Measurements from ENCODE around the gene FBXO33. TPM values are rescaled to one million over a fixed set of nuclear protein-coding genes. Genes with fewer than 3 reads are reported as not detected.
A peak's percentile ranks its signal among the peaks of the same experiment; 100 is the strongest.
"Not testable (repeated sequence)": the region's sequence is repeated elsewhere in the genome, so short reads cannot be mapped to it uniquely, and the experiment has no call there.

Gene FBXO33
- total and polyA plus RNA-seq, 2 experiments from 2014 or later = 9.0 to 21.4 TPM

DNA sequence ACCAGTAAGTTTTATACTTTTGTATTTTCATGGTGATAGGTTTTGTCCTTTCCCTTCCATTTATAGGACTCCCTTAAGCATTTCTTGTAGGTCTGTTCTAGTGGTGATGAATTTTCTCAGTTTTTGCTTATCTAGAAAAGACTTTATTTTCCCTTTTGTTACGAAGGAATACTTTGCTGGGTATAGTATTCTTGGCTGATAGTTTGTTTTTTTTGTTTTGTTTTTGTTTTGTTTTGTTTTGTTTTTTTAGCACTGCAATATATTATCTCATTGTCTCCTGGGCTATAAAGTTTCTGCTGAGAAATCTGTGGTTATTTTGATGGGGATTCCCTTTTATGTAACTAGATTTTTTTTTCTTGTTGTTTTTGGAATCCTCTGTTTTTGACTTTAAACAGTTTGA lies 67.7 kb downstream of the FBXO33 start:
- Histone ChIP-seq H2AFZ (no peak overlapping the region), H4K20me1 (ENCODE audit: insufficient read depth) (0 out of 2 replicates have a peak, but pooled peaks cover 8% of the 10 kb centered on the region), H3K9ac (no peak overlapping the region), H3K4me3 (no peak overlapping the region), H3K9me3 (ENCODE audit: low read depth) (no peaks in the 10 kb centered on the region), H3K27me3 (replicated peaks; ENCODE audit: insufficient read depth) (no peaks in the 10 kb centered on the region), H3K9me2 (ENCODE audit: insufficient read depth) (no peaks in the 10 kb centered on the region), H3K4me1 (ENCODE audit: insufficient read depth) (no peaks in the 10 kb centered on the region), H3K79me2 (ENCODE audit: insufficient read depth) (peaks cover 92% of the 10 kb centered on the region), H3K27ac (no peak overlapping the region), H3K4me2 (ENCODE audit: unreplicated experiment) (no peak overlapping the region), H3K36me3 (ENCODE audit: low read depth) (0 out of 2 replicates have a peak, but pooled peaks cover 2% of the 10 kb centered on the region), H3F3A (ENCODE audit: insufficient read depth) (peaks cover 7% of the 10 kb centered on the region; the same call in 1 of the 2 replicates)
- in situ Hi-C loops (cut with MboI) = no loop called here
- TF ChIP-seq EZH2 (IDR thresholded peaks at IDR 0.05; ENCODE audit: insufficient read depth, poor library complexity, severe bottlenecking) = no peak
- TF ChIP-seq EZH2phosphoT487 (IDR thresholded peaks at IDR 0.05; ENCODE audit: insufficient read depth, low read depth) = no peak
- no peak for DNase-seq
- WGBS, 2 experiments (ENCODE audit: low coverage in 1 of 2, low lambda C conversion rate in 2 of 2, missing lambda C conversion rate in 2 of 2) = 88% methylated on average over 1 of the region's 1 CpG

- H3K9ac ChIP-seq; H3K9me2 ChIP-seq (ENCODE audit: insufficient read depth); H3K27ac ChIP-seq; H3K4me2 ChIP-seq (ENCODE audit: unreplicated experiment); in situ Hi-C loops (cut with MboI); H3K4me1 ChIP-seq (ENCODE audit: insufficient read depth); DNase-seq; H3K4me3 ChIP-seq; H3K9me3 ChIP-seq (ENCODE audit: low read depth); H3K27me3 ChIP-seq (replicated peaks; ENCODE audit: insufficient read depth); H2AFZ ChIP-seq; H3F3A ChIP-seq (ENCODE audit: insufficient read depth); H4K20me1 ChIP-seq (ENCODE audit: insufficient read depth); H3K36me3 ChIP-seq (ENCODE audit: low read depth): not testable (repeated sequence)
- peaks cover 78% of the 10 kb centered on the region for H3K79me2 ChIP-seq (ENCODE audit: insufficient read depth)
- WGBS, 2 experiments (ENCODE audit: low coverage in 1 of 2, low lambda C conversion rate in 2 of 2, missing lambda C conversion rate in 2 of 2) = 79 to 85% methylated on average over 5 of the region's 5 CpGs
These were observed 70.7 kb downstream of the FBXO33 start for GRCh38 chr14:39361556-39361955.

DNA sequence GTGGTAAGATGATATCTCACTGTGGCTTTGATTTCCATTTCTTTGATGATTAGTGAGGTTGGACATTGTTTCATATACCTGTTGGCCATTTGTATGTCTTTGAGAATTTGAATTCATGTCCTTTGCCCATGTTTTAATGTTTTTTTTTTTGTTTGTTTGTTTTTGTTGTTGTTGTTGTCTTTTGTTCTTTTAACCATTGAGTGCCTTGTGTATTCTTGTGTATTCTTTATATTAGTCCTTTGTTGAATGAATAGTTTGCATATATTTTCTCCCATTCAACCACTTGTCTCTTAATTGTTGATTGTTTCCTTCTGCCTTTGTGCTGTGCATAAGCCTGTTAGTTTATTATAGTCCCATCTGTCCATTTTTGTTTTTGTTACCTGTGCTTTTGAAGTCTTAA lies 71.9 kb downstream of the FBXO33 start:
- in situ Hi-C loops (cut with MboI) = no loop called here
- peaks cover 66% of the 10 kb centered on the region for H3K79me2 ChIP-seq (ENCODE audit: insufficient read depth)
- no peaks in the 10 kb centered on the region for H3F3A ChIP-seq (ENCODE audit: insufficient read depth)
- H3K27me3 ChIP-seq (replicated peaks; ENCODE audit: insufficient read depth) = no peaks in the 10 kb centered on the region
- no peaks in the 10 kb centered on the region for H3K4me1 ChIP-seq (ENCODE audit: insufficient read depth)
- H3K9me3 ChIP-seq (ENCODE audit: low read depth) = no peaks in the 10 kb centered on the region
- H3K27ac ChIP-seq = no peak overlapping the region
- H3K9me2 ChIP-seq (ENCODE audit: insufficient read depth) = no peaks in the 10 kb centered on the region
- 0 out of 2 replicates have a peak, but pooled peaks cover 2% of the 10 kb centered on the region for H3K36me3 ChIP-seq (ENCODE audit: low read depth)
- no peak overlapping the region for H2AFZ ChIP-seq
- no peak overlapping the region for H3K9ac ChIP-seq
- no peak overlapping the region for H3K4me2 ChIP-seq (ENCODE audit: unreplicated experiment)
- H4K20me1 ChIP-seq (ENCODE audit: insufficient read depth) = 0 out of 2 replicates have a peak, but pooled peaks cover 8% of the 10 kb centered on the region
- H3K4me3 ChIP-seq = no peak overlapping the region
- no peak for DNase-seq
- TF ChIP-seq EZH2 (IDR thresholded peaks at IDR 0.05; ENCODE audit: insufficient read depth, poor library complexity, severe bottlenecking) (no peak), EZH2phosphoT487 (IDR thresholded peaks at IDR 0.05; ENCODE audit: insufficient read depth, low read depth) (no peak)

GRCh38 chr14:39359069-39359468 lies 73.2 kb downstream of the FBXO33 start:
- in situ Hi-C loops (cut with MboI); H3K4me1 ChIP-seq (ENCODE audit: insufficient read depth); H3K9me3 ChIP-seq (ENCODE audit: low read depth); H4K20me1 ChIP-seq (ENCODE audit: insufficient read depth); H3F3A ChIP-seq (ENCODE audit: insufficient read depth); H3K27me3 ChIP-seq (replicated peaks; ENCODE audit: insufficient read depth); H3K4me3 ChIP-seq; H3K9ac ChIP-seq; H3K9me2 ChIP-seq (ENCODE audit: insufficient read depth); H3K4me2 ChIP-seq (ENCODE audit: unreplicated experiment); DNase-seq; H3K27ac ChIP-seq; H2AFZ ChIP-seq; H3K36me3 ChIP-seq (ENCODE audit: low read depth): not testable (repeated sequence)
- H3K79me2 ChIP-seq (ENCODE audit: insufficient read depth) = peaks cover 58% of the 10 kb centered on the region
- WGBS, 2 experiments (ENCODE audit: low coverage in 1 of 2, low lambda C conversion rate in 2 of 2, missing lambda C conversion rate in 2 of 2) = 95 to 96% methylated on average over 10 of the region's 10 CpGs

DNA sequence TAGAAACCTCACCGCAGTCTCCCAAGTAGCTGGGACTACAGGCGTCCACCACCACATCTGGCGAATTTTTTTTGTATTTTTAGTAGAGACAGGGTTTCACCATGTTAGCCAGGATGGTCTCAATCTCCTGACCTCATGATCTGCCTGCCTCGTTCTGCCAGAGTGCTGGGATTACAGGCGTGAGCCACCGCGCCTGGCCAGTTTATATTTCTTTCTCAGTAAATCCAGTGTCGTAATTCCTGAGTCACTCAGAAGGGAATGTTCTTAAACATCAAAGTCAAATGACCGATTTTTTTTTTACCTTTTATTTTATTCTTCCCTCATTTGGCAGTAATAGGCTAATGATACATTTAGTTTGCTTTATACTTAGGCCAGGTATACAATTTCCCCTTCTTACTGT lies 80.5 kb downstream of the FBXO33 start:
- no peaks in the 10 kb centered on the region for H3F3A ChIP-seq (ENCODE audit: insufficient read depth)
- no peak overlapping the region for H3K4me3 ChIP-seq
- no peaks in the 10 kb centered on the region for H3K27me3 ChIP-seq (replicated peaks; ENCODE audit: insufficient read depth)
- H3K4me1 ChIP-seq (ENCODE audit: insufficient read depth) = no peaks in the 10 kb centered on the region
- in situ Hi-C loops (cut with MboI) = no loop called here
- no peaks in the 10 kb centered on the region for H3K9me3 ChIP-seq (ENCODE audit: low read depth)
- no peak overlapping the region for H2AFZ ChIP-seq
- H3K9me2 ChIP-seq (ENCODE audit: insufficient read depth) = no peaks in the 10 kb centered on the region
- H3K36me3 ChIP-seq (ENCODE audit: low read depth) = peaks cover 15% of the 10 kb centered on the region; the same call in 1 of the 2 replicates
- H4K20me1 ChIP-seq (ENCODE audit: insufficient read depth) = no peaks in the 10 kb centered on the region
- H3K27ac ChIP-seq = no peak overlapping the region
- no peak overlapping the region for H3K4me2 ChIP-seq (ENCODE audit: unreplicated experiment)
- no peak overlapping the region for H3K9ac ChIP-seq
- 92 to 96% methylated on average over 9 of the region's 9 CpGs for WGBS, 2 experiments (ENCODE audit: low coverage in 1 of 2, low lambda C conversion rate in 2 of 2, missing lambda C conversion rate in 2 of 2)
- peak; percentile 24 for DNase-seq
- no peak for TF ChIP-seq EZH2phosphoT487 (IDR thresholded peaks at IDR 0.05; ENCODE audit: insufficient read depth, low read depth)
- no peak for TF ChIP-seq EZH2 (IDR thresholded peaks at IDR 0.05; ENCODE audit: insufficient read depth, poor library complexity, severe bottlenecking)
- peaks cover 7% of the 10 kb centered on the region for H3K79me2 ChIP-seq (ENCODE audit: insufficient read depth)

Data from GM23248 (cell line).